MG63 (cell line): ENCODE measurements around the gene OPCML. TPM values are rescaled to one million over a fixed set of nuclear protein-coding genes. Genes with fewer than 3 reads are reported as not detected.

Experiments
- DNase-seq: peaks from one replicate; pipeline ENCODE4 v3.0.0-alpha.2; 2020
- H3K27me3 ChIP-seq: fragments of 250-450 bp; sonication (Bioruptor Pico); 2 replicates; pipeline ENCODE4 v1.5.1; 2020; ENCODE audit warnings: mild to moderate bottlenecking, moderate library complexity
- H3K36me3 ChIP-seq: fragments of 250-450 bp; sonication (Bioruptor Pico); 2 replicates; pipeline ENCODE4 v1.5.1; 2020; ENCODE audit warnings: mild to moderate bottlenecking, moderate library complexity
- H3K4me3 ChIP-seq: fragments of 250-450 bp; sonication (Bioruptor Pico); 2 replicates; pipeline ENCODE4 v1.5.1; 2020; ENCODE audit warnings: mild to moderate bottlenecking, moderate library complexity
- H3K9me3 ChIP-seq: fragments of 250-450 bp; sonication (Bioruptor Pico); 2 replicates; pipeline ENCODE4 v1.5.1; 2020; ENCODE audit warnings: mild to moderate bottlenecking, moderate library complexity
- total RNA-seq: library from RNA; depleted of rRNA; stranded (reverse); fragments of >200 nt; shearing (Covaris generic); gene quantifications from 2 replicates; pipeline ENCODE4 v1.2.3, GENCODE V29; 2014; ENCODE audit warnings: low replicate concordance

The OPCML gene
- total RNA-seq, 1 experiment from 2014 or later, result not detected

DNA sequence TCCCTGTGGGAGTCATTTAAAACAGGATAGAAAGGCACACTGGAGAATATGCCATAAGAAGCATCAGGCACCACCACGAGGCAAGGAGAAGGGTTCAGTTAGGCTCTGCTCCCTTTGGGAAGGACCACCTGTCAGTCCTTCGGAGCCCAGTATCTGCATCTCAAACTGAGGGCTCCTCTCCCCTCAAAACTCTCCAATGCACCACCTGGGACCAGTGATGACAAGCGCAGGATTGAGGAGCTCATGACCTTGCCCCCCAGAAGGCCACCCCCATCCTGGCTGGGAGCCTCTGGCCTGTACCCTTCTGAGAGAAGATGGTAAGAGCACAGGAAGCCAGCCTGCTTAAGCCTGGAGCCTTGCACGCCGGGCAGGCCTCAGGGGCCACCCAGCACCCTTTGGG lies 39.4 kb downstream of the OPCML start:
- Histone ChIP-seq H3K36me3 (no peaks in the 10 kb centered on the region), H3K9me3 (no peaks in the 10 kb centered on the region), H3K4me3 (no peak overlapping the region), H3K27me3 (no peaks in the 10 kb centered on the region)
- no peak for DNase-seq

DNA sequence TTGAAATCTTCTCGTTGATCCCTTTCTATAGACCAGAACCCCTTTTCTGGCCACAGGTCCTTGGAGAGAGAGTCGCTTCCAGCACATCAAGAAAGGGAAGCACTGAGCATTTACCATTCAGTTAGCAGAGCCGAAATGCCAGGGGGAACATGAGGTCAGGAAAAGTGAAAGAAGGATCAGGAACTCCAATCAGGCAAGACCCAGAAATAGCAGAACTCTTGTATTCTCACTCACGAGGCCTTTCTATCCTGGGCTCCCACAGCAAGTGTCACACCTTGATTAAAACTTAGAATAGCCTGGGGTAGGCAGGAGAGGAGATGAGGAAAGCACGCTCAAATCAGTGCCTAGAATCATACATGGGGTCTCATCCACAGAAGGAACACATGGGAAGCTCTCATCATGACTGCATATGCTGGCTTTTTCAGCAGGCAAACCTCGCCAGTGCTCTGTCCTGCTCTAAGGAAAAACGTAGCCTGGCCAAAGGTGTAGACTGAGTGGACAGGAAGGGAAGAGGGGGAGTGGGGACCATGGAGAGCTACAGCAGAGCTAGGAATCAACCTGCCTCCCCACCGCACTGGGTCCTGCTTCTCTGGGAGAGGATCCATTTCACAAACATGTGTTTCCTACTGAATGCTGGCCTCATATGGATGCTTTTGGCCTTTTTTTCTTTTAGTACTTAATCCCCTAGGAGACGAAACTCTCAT lies 40.5 kb downstream of the OPCML start:
- H3K9me3 ChIP-seq, result no peaks in the 10 kb centered on the region
- H3K36me3 ChIP-seq, result no peaks in the 10 kb centered on the region
- H3K27me3 ChIP-seq, result no peaks in the 10 kb centered on the region
- DNase-seq, result no peak
- no peak overlapping the region for H3K4me3 ChIP-seq

DNA sequence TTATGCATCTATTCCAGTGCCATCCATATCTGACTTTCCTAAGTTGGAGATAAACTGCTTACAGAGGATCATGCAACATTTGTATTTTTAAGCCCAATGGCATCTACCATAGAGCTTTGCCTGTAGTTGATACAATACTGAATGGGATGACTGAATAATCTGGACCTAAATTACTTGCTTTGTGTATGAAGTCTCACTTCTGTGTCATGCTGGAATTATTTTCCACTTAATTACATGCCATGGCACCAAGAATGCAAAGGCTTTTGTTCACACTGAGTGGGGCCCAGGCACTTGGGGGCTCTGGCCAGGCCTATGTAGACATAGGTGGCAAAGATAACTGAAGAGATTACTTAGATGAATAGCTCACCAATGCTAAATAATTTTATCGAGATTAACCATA lies 51.6 kb downstream of the OPCML start:
- no peaks in the 10 kb centered on the region for H3K9me3 ChIP-seq
- 0 out of 2 replicates have a peak, but pooled peaks cover under 1% of the 10 kb centered on the region for H3K27me3 ChIP-seq
- no peaks in the 10 kb centered on the region for H3K36me3 ChIP-seq
- no peak overlapping the region for H3K4me3 ChIP-seq
- DNase-seq, result no peak

DNA sequence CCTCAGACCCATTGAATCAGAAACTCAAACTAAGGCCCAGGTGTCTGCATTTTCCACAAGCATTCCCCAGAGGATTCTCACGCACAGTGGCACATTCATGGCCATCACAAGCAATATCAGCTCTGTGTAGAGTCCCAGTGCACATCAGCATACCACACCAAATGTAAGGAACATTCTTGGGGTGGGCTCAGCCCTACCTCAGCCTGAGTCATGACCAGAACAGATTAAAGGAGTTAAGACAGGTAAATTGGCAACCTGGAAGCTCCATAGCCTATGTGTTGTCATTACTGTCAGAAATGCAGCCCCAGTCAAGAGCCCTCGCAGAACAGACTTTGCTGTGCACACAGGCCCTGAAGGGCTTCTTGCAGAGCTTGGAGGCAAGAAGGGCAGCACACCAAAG lies 53.1 kb downstream of the OPCML start:
- H3K4me3 ChIP-seq, result no peak overlapping the region
- no peaks in the 10 kb centered on the region for H3K36me3 ChIP-seq
- DNase-seq, result no peak
- H3K27me3 ChIP-seq, result 0 out of 2 replicates have a peak, but pooled peaks cover 2% of the 10 kb centered on the region
- H3K9me3 ChIP-seq, result no peaks in the 10 kb centered on the region

DNA sequence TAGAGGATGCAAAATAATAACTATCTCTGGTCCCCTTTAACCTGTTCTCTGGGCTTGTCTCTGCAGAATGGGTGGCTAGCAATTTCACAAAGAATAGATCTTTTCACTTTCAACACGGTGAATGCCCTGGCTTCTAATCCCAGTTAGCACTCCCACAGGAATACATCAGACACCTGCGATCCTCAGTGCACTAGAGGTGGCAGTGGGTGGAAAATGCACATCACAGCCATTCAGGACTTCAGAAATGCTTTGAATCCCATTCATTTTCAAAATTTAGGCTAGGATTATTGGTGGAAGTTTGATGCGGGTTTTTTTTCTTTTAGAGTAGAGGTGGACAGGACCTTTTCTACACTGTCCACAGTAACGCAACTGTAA lies 55.1 kb downstream of the OPCML start:
- Histone ChIP-seq H3K36me3 (no peaks in the 10 kb centered on the region), H3K4me3 (no peak overlapping the region), H3K27me3 (0 out of 2 replicates have a peak, but pooled peaks cover 2% of the 10 kb centered on the region), H3K9me3 (no peaks in the 10 kb centered on the region)
- DNase-seq, result no peak

DNA sequence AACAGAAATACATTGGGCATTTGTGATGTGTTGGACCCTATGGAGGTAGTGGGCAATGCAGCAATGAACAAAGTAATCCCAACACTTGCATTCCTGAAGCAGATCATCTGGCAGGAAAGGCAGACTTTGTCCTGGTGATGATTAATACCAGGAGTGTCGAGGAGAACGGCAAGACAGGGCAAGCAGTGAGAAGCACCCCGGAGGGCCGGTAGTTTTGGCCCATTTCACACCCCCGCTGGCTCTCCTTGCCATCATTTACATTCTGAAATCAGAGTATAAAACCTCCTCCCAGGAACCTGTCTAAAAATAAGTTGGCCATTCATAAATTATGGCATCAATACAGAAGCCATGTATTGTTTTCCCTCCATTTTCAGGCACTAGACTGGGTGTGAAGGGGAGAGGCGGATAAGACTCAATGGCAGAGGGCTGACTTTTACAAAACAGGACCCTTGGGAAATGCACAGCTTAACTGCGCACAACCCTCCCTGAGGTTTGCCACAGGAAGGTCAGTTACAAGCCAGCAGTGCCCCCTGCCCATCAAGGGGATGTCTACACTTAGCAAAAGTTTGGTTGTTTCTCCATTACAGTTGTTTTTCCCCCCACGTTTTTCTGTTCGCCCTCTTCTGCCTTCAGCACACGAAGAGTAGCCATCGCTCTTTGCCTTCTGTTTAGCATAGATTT lies 55.6 kb downstream of the OPCML start:
- DNase-seq, result no peak
- no peaks in the 10 kb centered on the region for H3K9me3 ChIP-seq
- 0 out of 2 replicates have a peak, but pooled peaks cover 2% of the 10 kb centered on the region for H3K27me3 ChIP-seq
- no peaks in the 10 kb centered on the region for H3K36me3 ChIP-seq
- no peak overlapping the region for H3K4me3 ChIP-seq

DNA sequence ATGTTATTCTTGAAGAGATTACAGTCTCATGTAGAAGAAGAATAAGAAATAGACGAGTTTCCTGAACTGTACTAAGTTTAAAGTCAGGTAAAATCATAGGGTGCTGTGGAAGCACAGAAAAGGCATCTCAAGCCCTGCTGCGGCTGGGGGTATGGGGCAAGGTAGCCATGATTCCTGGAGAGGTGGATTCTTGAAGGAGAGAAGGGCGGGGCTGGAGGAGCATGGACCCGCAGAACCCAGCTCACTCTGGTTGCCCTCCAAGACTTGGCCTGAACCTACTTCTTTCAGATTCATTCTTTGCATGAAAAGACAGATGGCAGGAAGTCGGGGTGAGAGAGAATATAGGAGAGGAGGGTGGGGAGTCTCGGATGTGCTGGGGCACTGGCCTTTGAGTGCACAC lies 57.8 kb downstream of the OPCML start:
- no peaks in the 10 kb centered on the region for H3K9me3 ChIP-seq
- no peak overlapping the region for H3K4me3 ChIP-seq
- H3K27me3 ChIP-seq, result 0 out of 2 replicates have a peak, but pooled peaks cover 2% of the 10 kb centered on the region
- no peaks in the 10 kb centered on the region for H3K36me3 ChIP-seq
- no peak for DNase-seq

DNA sequence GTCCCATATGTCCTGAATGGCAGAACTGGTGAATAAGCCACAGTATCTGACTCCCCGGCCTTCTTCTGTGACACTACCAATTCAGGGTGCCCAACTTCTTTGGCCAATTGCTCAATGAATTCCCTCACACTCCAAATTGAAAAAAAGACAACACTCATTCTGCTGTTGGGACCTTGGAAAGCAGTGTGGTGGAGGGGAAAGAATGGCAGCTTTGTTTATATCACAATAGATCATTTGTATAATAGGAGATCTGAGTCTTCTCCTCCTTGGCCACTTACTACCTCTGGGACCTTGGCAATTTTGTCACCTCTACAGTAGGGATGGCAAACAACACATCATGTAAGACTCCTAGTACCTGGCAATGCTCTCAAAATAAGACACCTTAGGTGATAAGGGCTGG lies 64.6 kb downstream of the OPCML start:
- Histone ChIP-seq H3K27me3 (no peaks in the 10 kb centered on the region), H3K9me3 (no peaks in the 10 kb centered on the region), H3K36me3 (no peaks in the 10 kb centered on the region), H3K4me3 (no peak overlapping the region)
- no peak for DNase-seq

DNA sequence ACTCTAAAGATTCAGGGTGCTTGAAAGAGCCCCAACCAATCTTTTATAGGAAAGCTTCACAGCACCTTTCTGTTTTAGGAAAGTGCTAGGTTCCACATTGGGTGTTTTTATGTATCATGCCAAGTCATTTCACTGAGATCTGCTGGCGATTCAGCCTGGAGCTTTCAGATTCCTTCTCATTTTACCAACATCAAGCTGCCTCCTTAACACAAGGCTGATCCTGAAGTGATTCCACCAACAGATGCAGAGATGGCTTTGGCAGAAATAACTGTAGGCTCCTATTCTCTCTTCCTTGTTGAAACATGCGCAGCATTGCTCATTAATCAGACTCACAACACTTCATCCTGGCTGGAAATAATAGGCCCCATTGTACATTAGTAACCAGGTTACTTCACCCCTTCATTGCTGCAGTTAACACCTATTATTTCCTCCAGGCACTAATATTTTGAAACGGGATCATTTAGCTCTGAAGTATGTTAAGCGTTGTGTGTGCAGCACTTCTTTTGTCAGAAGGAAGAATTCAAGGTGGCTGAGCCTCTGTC lies 89.0 kb downstream of the OPCML start:
- no peak for DNase-seq
- no peak overlapping the region for H3K4me3 ChIP-seq

DNA sequence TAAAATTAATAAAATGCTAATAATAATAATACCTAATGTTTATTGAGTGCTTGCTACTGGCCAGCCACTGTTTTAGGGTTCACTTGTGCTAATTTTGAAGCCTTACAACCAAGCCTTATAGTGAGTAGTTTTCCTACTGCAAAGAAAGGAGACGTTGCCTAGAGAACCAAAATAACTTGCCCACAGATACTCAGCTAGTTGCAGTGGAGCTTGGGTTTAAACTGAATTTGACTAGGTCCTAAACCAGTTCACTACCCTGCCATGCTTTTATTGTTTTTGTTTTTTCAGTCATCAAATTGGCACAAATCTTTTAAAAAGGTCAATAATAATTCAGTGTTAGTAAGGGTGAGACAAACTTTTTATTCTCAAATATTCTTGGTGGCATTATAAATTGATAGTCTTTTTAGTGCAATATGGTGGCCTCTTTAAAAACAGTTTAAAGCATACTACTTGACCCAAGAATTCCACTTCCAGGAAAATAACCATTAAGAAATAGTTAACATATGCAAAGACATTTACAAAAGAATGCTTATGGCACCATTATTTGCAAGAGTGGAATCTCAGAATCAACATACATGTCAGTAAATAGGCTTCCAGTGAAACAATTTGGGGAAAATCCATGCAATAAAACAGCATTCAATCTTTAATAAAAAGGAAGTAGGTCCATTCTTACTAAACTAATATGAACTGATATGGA lies 90.2 kb downstream of the OPCML start:
- H3K4me3 ChIP-seq, result no peak overlapping the region
- H3K36me3 ChIP-seq, result no peaks in the 10 kb centered on the region
- no peaks in the 10 kb centered on the region for H3K9me3 ChIP-seq
- peaks cover 2% of the 10 kb centered on the region for H3K27me3 ChIP-seq
- DNase-seq, result no peak

More for the DNA sequence above, 89.0 kb downstream of the OPCML start:
- Histone ChIP-seq H3K36me3 (no peaks in the 10 kb centered on the region), H3K9me3 (no peaks in the 10 kb centered on the region), H3K27me3 (no peaks in the 10 kb centered on the region)

DNA sequence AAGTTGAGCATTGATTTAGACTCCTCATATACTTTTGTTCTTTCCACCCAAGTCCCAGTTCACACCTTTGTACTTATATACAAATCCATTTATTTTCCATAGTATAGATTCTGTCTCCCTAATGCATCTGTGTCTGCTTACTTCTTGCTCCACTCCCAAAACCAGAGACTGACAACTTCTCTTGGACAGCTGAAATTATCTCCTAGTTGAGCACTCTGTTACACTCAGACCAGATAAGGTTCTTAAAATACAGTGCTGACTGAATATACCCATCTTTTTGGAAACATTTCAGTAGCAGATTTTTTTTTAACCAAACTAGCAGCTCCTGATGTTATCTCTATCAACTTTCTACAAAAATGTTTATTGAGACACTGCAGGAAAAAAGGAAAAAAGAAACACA lies 106.3 kb downstream of the OPCML start:
- DNase-seq, result no peak
- Histone ChIP-seq H3K36me3 (no peaks in the 10 kb centered on the region), H3K4me3 (no peak overlapping the region), H3K9me3 (no peaks in the 10 kb centered on the region), H3K27me3 (0 out of 2 replicates have a peak, but pooled peaks cover 2% of the 10 kb centered on the region)

DNA sequence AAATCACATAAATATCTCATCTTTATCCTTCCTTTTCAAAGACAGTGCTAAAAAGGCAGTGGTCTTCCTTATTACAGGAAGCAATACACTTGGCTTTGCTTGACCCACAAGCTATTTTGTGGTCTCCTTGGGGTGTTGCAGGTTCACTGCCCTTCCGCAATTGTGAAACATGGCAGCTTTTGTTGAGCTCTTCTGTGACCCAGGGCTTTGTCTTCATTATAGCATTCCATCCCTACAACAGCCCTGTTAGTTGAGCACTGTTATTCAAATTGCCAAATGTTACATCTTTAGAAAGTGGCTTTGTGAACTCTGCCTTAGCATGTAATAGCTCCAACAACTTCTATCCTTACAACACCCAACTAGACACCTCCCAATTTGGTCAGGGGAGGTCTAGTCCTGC lies 107.1 kb downstream of the OPCML start:
- 0 out of 2 replicates have a peak, but pooled peaks cover 2% of the 10 kb centered on the region for H3K27me3 ChIP-seq
- H3K4me3 ChIP-seq, result no peak overlapping the region
- no peaks in the 10 kb centered on the region for H3K36me3 ChIP-seq
- no peaks in the 10 kb centered on the region for H3K9me3 ChIP-seq
- DNase-seq, result no peak

DNA sequence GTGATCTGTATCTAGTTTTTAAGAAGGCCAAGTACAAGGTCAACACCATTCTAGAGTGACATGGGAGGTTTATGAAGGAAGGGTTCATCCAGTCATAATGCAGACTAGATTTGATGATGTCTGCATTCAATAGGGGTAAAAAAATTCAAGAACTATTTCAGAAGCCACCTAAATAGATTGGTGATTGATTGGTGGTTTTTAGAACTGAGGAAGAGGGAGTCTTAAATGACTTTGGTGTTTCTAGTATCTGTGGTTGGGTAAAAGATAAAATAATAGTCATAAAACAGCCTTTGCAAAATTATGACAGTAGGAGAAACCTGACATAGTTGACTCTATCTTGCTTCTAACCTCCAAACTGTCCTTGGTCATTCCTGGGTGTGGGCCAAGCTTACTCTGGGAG lies 114.1 kb downstream of the OPCML start:
- H3K36me3 ChIP-seq, result no peaks in the 10 kb centered on the region
- H3K9me3 ChIP-seq, result no peaks in the 10 kb centered on the region
- H3K27me3 ChIP-seq, result 0 out of 2 replicates have a peak, but pooled peaks cover 2% of the 10 kb centered on the region
- H3K4me3 ChIP-seq, result no peak overlapping the region
- DNase-seq, result no peak

DNA sequence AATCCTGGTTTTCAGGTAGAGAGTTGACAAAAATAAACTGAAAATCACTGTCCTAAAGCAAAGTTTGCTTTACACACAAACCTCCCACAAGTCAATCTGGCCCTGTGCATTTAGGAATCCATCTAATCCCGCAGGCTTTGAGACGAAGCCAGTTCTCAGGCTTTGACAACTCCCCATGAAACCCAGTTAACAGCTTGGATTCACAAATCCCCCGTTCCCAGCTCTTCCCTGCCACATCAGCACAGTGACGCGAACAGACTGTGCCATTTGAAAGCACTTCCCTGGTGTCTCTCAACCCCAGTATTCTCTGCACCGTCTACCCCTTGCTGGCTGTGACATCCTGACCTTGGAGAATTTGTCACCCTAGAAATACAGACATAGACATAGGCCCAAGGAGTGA lies 117.8 kb downstream of the OPCML start:
- no peaks in the 10 kb centered on the region for H3K9me3 ChIP-seq
- H3K36me3 ChIP-seq, result no peaks in the 10 kb centered on the region
- H3K4me3 ChIP-seq, result no peak overlapping the region
- no peak for DNase-seq
- no peaks in the 10 kb centered on the region for H3K27me3 ChIP-seq

DNA sequence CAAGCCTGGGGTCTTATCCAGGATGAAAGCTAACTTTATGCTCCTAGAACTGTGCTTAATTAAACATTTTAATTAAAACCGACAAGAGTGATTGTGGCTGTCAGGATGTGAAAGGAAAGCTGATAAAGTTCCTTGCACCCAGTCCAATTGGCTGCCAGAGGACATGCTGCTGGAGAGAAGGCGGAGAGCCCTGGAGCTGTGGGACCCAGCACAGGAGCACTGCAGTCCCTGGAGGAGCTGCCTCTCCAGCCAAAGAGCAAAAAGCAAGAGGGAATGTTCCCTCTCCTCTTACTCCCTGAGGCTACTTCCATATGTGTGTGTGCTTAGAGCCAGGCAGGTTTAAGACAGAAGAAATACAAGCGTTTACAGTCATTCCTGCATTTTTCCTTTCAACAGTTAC lies 118.6 kb downstream of the OPCML start:
- no peak overlapping the region for H3K4me3 ChIP-seq
- no peaks in the 10 kb centered on the region for H3K27me3 ChIP-seq
- H3K36me3 ChIP-seq, result no peaks in the 10 kb centered on the region
- DNase-seq, result no peak
- H3K9me3 ChIP-seq, result no peaks in the 10 kb centered on the region

DNA sequence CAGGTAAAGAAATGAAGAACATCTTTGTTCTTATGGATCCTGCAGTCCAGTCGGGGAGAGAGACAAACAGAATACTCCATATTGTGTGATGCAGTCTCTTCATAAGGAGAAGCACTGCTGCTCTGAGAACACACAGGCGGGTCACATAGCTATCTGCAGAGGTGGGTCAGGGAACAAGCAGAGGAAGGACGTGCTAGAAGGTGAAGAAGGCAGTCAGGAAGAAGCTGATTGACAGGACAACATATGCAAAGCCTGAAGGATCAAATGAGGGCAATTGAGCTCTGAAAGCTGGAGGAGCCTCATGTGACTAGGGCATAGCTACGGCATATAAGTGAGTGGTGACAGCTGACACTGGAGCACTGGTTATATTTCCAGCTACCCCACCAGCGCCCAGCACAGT lies 122.5 kb downstream of the OPCML start:
- Histone ChIP-seq H3K4me3 (no peak overlapping the region), H3K9me3 (no peaks in the 10 kb centered on the region), H3K36me3 (no peaks in the 10 kb centered on the region), H3K27me3 (no peaks in the 10 kb centered on the region)
- no peak for DNase-seq

DNA sequence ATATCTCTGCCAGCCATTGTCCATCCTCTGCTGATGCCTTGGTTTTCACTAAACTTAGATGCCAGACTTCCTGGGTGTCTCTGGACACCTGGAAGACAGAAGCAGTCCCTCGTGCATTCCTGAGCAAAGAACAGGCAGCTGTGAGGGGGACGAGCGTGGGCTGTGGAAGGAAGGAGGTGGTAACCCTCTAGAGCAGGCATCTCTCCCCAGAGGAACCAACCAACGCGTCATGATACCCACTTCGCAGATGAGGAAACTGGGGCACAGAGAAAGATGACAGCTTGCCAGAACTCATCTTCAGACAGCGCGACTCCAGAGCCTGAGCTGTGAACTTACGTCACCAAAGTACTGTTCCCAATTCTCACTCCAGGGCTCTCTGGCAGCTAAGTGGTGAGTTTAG lies 123.4 kb downstream of the OPCML start:
- no peak for DNase-seq
- no peaks in the 10 kb centered on the region for H3K9me3 ChIP-seq
- no peak overlapping the region for H3K4me3 ChIP-seq
- no peaks in the 10 kb centered on the region for H3K36me3 ChIP-seq
- no peaks in the 10 kb centered on the region for H3K27me3 ChIP-seq
